Measurements from ENCODE around the gene ANKRD36C.
"Not testable (repeated sequence)": the region's sequence is repeated elsewhere in the genome, so short reads cannot be mapped to it uniquely, and the experiment has no call there.

DNA sequence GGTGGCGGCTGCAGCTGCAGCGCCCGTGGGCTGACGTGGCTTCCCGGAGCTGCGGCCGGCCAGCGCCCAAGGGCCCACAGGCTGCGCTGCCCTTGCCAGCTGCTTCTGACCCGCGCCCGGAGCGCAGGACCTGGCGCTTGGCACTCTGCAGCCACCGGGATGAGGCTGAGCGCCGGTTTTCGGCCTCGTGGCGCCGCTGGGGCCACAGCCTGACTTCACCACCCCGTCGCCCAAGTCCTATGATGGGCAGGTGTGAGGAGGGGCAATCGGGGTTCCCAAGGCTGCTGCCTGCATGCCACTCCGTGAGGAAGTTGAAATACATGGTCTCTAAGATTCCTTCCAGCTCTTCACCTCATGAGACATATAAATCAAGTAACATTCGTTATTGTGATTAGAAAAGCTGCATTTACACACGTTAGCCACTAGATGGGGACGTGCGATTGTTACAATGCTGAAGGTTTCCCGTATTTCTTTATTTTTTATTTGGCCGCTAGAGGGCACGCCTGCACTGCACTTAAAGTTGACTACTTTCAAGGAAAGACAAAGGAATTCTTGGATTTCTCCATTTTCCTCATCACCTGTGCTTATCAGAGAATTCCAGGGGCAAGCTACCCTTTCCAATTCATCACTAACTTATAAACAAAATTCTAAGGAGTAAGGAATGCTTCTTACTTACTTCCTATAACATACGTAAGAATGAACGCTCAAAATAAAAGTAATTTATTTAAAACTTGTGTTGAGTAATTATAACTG is 1.1 kb upstream of the ANKRD36C start:
- TF ChIP-seq, protein P1, sequence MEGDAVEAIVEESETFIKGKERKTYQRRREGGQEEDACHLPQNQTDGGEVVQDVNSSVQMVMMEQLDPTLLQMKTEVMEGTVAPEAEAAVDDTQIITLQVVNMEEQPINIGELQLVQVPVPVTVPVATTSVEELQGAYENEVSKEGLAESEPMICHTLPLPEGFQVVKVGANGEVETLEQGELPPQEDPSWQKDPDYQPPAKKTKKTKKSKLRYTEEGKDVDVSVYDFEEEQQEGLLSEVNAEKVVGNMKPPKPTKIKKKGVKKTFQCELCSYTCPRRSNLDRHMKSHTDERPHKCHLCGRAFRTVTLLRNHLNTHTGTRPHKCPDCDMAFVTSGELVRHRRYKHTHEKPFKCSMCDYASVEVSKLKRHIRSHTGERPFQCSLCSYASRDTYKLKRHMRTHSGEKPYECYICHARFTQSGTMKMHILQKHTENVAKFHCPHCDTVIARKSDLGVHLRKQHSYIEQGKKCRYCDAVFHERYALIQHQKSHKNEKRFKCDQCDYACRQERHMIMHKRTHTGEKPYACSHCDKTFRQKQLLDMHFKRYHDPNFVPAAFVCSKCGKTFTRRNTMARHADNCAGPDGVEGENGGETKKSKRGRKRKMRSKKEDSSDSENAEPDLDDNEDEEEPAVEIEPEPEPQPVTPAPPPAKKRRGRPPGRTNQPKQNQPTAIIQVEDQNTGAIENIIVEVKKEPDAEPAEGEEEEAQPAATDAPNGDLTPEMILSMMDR (IDR thresholded peaks at IDR 0.05) = peak; percentile 91
- not testable (repeated sequence) for TF ChIP-seq EZH2 (IDR thresholded peaks at IDR 0.05; ENCODE audit: borderline replicate concordance, insufficient read depth, low read depth, low read length, poor library complexity, severe bottlenecking)
